Body of pancreas (tissue), 4 donors: ENCODE results near the gene SLCO3A1. TPM values are rescaled to one million over a fixed set of nuclear protein-coding genes. Genes with fewer than 3 reads are reported as not detected.
A peak's percentile ranks its signal among the peaks of the same experiment; 100 is the strongest.

ENCODE experiments used
- ATAC-seq: fragments of 150-250 bp; one replicate; pipeline ENCODE4 v1.9.1; 2016
- DNase-seq, 4 donors: peaks; one replicate each; pipeline ENCODE4 v3.0.0-alpha.2; 2019
- H3K27ac ChIP-seq, 4 donors: fragments of 200-600 bp; sonication (generic); 1 replicate in 3 of 4; 2 replicates in 1 of 4; pipeline versions ENCODE4 v1.5.1 to v1.6.1; 2016 to 2019; ENCODE audit warnings: mild to moderate bottlenecking in 1 of 4, mixed read lengths in 1 of 4, moderate library complexity in 1 of 4
- H3K27me3 ChIP-seq, 2 donors: fragments of 200-600 bp; sonication (generic); one replicate each; pipeline ENCODE4 v1.6.0; 2016; ENCODE audit warnings: mild to moderate bottlenecking in 1 of 2
- H3K36me3 ChIP-seq, 2 donors: fragments of 200-600 bp; sonication (generic); replicated peaks in 1 of 2; 2 replicates each; pipeline ENCODE4 v1.5.1; 2016; ENCODE audit warnings: low read depth in 2 of 2; ENCODE audit not compliant: insufficient read depth in 1 of 2
- H3K4me1 ChIP-seq: fragments of 200-600 bp; sonication (generic); one replicate; pipeline ENCODE4 v1.6.0; 2016
- H3K4me3 ChIP-seq, 2 donors: fragments of 200-600 bp; sonication (generic); 1 replicate in 1 of 2; 2 replicates in 1 of 2; pipeline ENCODE4 v1.5.1; 2016 to 2019
- H3K9me3 ChIP-seq, 3 donors: fragments of 200-600 bp; sonication (generic); 1 replicate in 2 of 3; 2 replicates in 1 of 3; pipeline ENCODE4 v1.5.1; 2016
- POLR2A ChIP-seq, 3 donors: fragments of 450-650 bp; IDR thresholded peaks; one replicate each; pipeline ENCODE4 v1.6.1; 2016; ENCODE audit warnings: antibody characterized with exemption in 3 of 3, mild to moderate bottlenecking in 2 of 3
- WGBS, 2 donors: methylation state at CpG; one replicate each; pipeline ENCODE4 v1.1.5; 2017; 5-methylcytosine and 5-hydroxymethylcytosine counted together
- intact Hi-C: fragments of 100-400 bp; cut with DNase I; formaldehyde crosslinking; loops from one replicate; pipeline ENCODE4 v1.15.1; 2023
- total RNA-seq, 2 donors: library from RNA; depleted of rRNA; stranded (reverse); fragments of >200 nt; gene quantifications; one replicate each; pipeline ENCODE4 v1.1.0, GENCODE V29; 2016
- TF ChIP-seq, protein P1 (sequence below), 7 experiments: fragments of 450-650 bp in 4 of 7; fragments of 200-600 bp in 3 of 7; sonication (generic) in 3 of 7; IDR thresholded peaks; one replicate each; pipeline ENCODE4 v1.5.1; 2016 to 2019; ENCODE audit warnings: antibody characterized with exemption in 7 of 7

SLCO3A1 gene
- total RNA-seq, 2 donors from 2014 or later = 5.7 to 12.9 TPM

- DNase-seq = no peak
- Histone ChIP-seq H3K4me3 (no peak overlapping the region), H3K27ac (no peak overlapping the region), H3K4me1 (no peaks in the 10 kb centered on the region), H3K27me3 (no peaks in the 10 kb centered on the region), H3K36me3 (no peaks in the 10 kb centered on the region), H3K9me3 (no peaks in the 10 kb centered on the region)
- ATAC-seq = no peak
- 79 to 91% methylated on average over 6 of the region's 6 CpGs for WGBS, 2 donors
- intact Hi-C loops = no loop called here
- TF ChIP-seq, protein P1, sequence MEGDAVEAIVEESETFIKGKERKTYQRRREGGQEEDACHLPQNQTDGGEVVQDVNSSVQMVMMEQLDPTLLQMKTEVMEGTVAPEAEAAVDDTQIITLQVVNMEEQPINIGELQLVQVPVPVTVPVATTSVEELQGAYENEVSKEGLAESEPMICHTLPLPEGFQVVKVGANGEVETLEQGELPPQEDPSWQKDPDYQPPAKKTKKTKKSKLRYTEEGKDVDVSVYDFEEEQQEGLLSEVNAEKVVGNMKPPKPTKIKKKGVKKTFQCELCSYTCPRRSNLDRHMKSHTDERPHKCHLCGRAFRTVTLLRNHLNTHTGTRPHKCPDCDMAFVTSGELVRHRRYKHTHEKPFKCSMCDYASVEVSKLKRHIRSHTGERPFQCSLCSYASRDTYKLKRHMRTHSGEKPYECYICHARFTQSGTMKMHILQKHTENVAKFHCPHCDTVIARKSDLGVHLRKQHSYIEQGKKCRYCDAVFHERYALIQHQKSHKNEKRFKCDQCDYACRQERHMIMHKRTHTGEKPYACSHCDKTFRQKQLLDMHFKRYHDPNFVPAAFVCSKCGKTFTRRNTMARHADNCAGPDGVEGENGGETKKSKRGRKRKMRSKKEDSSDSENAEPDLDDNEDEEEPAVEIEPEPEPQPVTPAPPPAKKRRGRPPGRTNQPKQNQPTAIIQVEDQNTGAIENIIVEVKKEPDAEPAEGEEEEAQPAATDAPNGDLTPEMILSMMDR (IDR thresholded peaks at IDR 0.05) = no peak
- no peak for TF ChIP-seq POLR2A (IDR thresholded peaks at IDR 0.05)
Observed at GRCh38 chr15:92005154-92005553, 151.6 kb downstream of the SLCO3A1 start.

- H3K27ac ChIP-seq = no peak overlapping the region
- H3K4me3 ChIP-seq = no peak overlapping the region
- TF ChIP-seq, protein P1 (IDR thresholded peaks at IDR 0.05) = no peak
- TF ChIP-seq POLR2A (IDR thresholded peaks at IDR 0.05) = no peak
- no peaks in the 10 kb centered on the region for H3K9me3 ChIP-seq
- ATAC-seq = no peak
- H3K4me1 ChIP-seq = no peaks in the 10 kb centered on the region
- no peak for DNase-seq
- WGBS, 2 donors = 67 to 74% methylated on average over 7 of the region's 7 CpGs
- intact Hi-C loops = no loop called here
- H3K36me3 ChIP-seq = no peaks in the 10 kb centered on the region
- H3K27me3 ChIP-seq = no peaks in the 10 kb centered on the region
Observed at GRCh38 chr15:92006186-92007028, 152.9 kb downstream of the SLCO3A1 start.

- 44 to 46% methylated on average over 6 of the region's 6 CpGs for WGBS, 2 donors
- TF ChIP-seq, protein P1 (IDR thresholded peaks at IDR 0.05) = no peak
- no peak for TF ChIP-seq POLR2A (IDR thresholded peaks at IDR 0.05)
- Histone ChIP-seq H3K36me3 (no peaks in the 10 kb centered on the region), H3K4me3 (no peak overlapping the region), H3K27me3 (no peaks in the 10 kb centered on the region), H3K9me3 (no peaks in the 10 kb centered on the region), H3K27ac (no peak overlapping the region), H3K4me1 (peaks cover 10% of the 10 kb centered on the region)
- no peak for DNase-seq
- no peak for ATAC-seq
- intact Hi-C loops = no loop called here
Observed at GRCh38 chr15:92009162-92009561, 155.7 kb downstream of the SLCO3A1 start.

- intact Hi-C loops = no loop called here
- TF ChIP-seq, protein P1 (IDR thresholded peaks at IDR 0.05) = no peak
- no peak for TF ChIP-seq POLR2A (IDR thresholded peaks at IDR 0.05)
- ATAC-seq = no peak
- Histone ChIP-seq H3K27me3 (no peaks in the 10 kb centered on the region), H3K4me1 (peaks cover 10% of the 10 kb centered on the region), H3K4me3 (no peak overlapping the region), H3K9me3 (no peaks in the 10 kb centered on the region), H3K36me3 (no peaks in the 10 kb centered on the region), H3K27ac (peak overlapping the region in 1 of 4 donors; percentile 38)
- DNase-seq = peak in 1 of 4 donors; percentile 16
- 57 to 64% methylated on average over 14 of the region's 14 CpGs for WGBS, 2 donors
Observed at GRCh38 chr15:92011611-92012367, 158.3 kb downstream of the SLCO3A1 start.
